Measurements from ENCODE around the gene ERF.

Gene ERF

GRCh38 chr19:42254850-42255765 is at the start of gene ERF:
Gene ERF (minus strand): TSS chr19:42255128. CDS start chr19:42254999, 129 bp downstream.
- peak; percentile 93 to 94 for DNase-seq

- DNase-seq = no peak
Observed at GRCh38 chr19:42303876-42304275, 48.9 kb upstream of the ERF start.

GRCh38 chr19:42303101-42303464 is 48.2 kb upstream of the ERF start:
- DNase-seq = no peak

- peak; percentile 41 to 48 for DNase-seq
Observed at GRCh38 chr19:42301646-42302203, 46.8 kb upstream of the ERF start, which contains the start of gene PRR19. Gene PRR19 (plus strand): TSS chr19:42302132. CDS start chr19:42309585, 7,453 bp downstream.

- no peak for DNase-seq
Observed at GRCh38 chr19:42297039-42297438, 42.1 kb upstream of the ERF start.

GRCh38 chr19:42295831-42296525 is 41.0 kb upstream of the ERF start:
- peak; percentile 94 to 96 for DNase-seq

GRCh38 chr19:42295342-42295741 is 40.4 kb upstream of the ERF start:
- no peak for DNase-seq

- no peak for DNase-seq
Observed at GRCh38 chr19:42294471-42295137, 39.7 kb upstream of the ERF start.

GRCh38 chr19:42293948-42294347 is 39.0 kb upstream of the ERF start:
- no peak for DNase-seq

GRCh38 chr19:42293540-42293939 is 38.6 kb upstream of the ERF start:
- no peak for DNase-seq

GRCh38 chr19:42292963-42293362 is 38.0 kb upstream of the ERF start:
- DNase-seq = no peak

- DNase-seq = no peak
Observed at GRCh38 chr19:42292042-42292960, 37.4 kb upstream of the ERF start.

GRCh38 chr19:42291435-42291810 is 36.5 kb upstream of the ERF start:
- DNase-seq = no peak

GRCh38 chr19:42290523-42291434 is 35.9 kb upstream of the ERF start:
- peak; percentile 60 to 66 for DNase-seq

GRCh38 chr19:42290136-42290522 is 35.2 kb upstream of the ERF start:
- DNase-seq = no peak

- no peak for DNase-seq
Observed at GRCh38 chr19:42289556-42290041, 34.7 kb upstream of the ERF start.

- DNase-seq = no peak
Observed at GRCh38 chr19:42288881-42289555, 34.1 kb upstream of the ERF start.

GRCh38 chr19:42288387-42288786 is 33.5 kb upstream of the ERF start:
- no peak for DNase-seq

- DNase-seq = no peak
Observed at GRCh38 chr19:42287827-42288107, 32.8 kb upstream of the ERF start.
